GM12878 (cell line): ENCODE measurements around the gene GDPD2. TPM values are rescaled to one million over a fixed set of nuclear protein-coding genes. Genes with fewer than 3 reads are reported as not detected.
A peak's percentile ranks its signal among the peaks of the same experiment; 100 is the strongest.

ENCODE experiments used
- ATAC-seq: fragments of 200-7000 bp; cut with Tn5 transposase; 3 replicates; pipeline ENCODE4 v1.9.1; 2020; ENCODE audit warnings: mild to moderate bottlenecking, moderate library complexity
- BruUV-seq: library from RNA; stranded (reverse); fragments of 400-500 nt; replicated peaks from 2 replicates; lab custom pipeline; 2021; lab: Mats Ljungman, UMichigan
- CTCF ChIA-PET: fragments of 300-600 bp; sonication (Branson Sonifier 250); formaldehyde crosslinking; extraction: SDS; loops from one replicate; lab custom pipeline; 2021; ENCODE audit warnings: inconsistent platforms; lab: Yijun Ruan, JAX
- POLR2A ChIA-PET: fragments of 350-600 bp; formaldehyde crosslinking; extraction: SDS; loops from one replicate; lab custom pipeline; 2021; ENCODE audit warnings: inconsistent platforms; lab: Charles Lee
- RAD21 ChIA-PET: fragments of 300-600 bp; sonication (Branson Sonifier 250); formaldehyde crosslinking; loops from one replicate; lab custom pipeline; 2023; ENCODE audit warnings: antibody characterized with exemption; ENCODE audit not compliant: unreplicated experiment; lab: Charles Lee
- SMC1A ChIA-PET: fragments of 300-600 bp; sonication (Branson Sonifier 250); formaldehyde crosslinking; loops from one replicate; lab custom pipeline; 2023; ENCODE audit not compliant: unreplicated experiment, uncharacterized antibody; lab: Charles Lee
- DNase-seq: peaks from one replicate; pipeline ENCODE4 v3.0.0-alpha.2; 2011; ENCODE audit warnings: low read depth, low spot score
- FAIRE-seq: peaks from 3 replicates; lab custom pipeline; 2011; peaks lifted over from hg19 to GRCh38; lab: Jason Lieb, UNC
- H2AFZ ChIP-seq: 2 replicates; pipeline ENCODE4 v1.6.0; 2011; ENCODE audit warnings: low read depth, low read length, control low read depth; ENCODE audit not compliant: control insufficient read depth
- H3K27ac ChIP-seq: 2 replicates; pipeline ENCODE4 v1.5.1; 2011; ENCODE audit warnings: control low read depth; ENCODE audit not compliant: control insufficient read depth, insufficient read depth
- H3K27me3 ChIP-seq, 2 experiments: replicated peaks in 1 of 2; 2 replicates each; pipeline versions ENCODE4 v1.6.0 to v1.6.1; 2011; ENCODE audit warnings: low read length in 1 of 2; ENCODE audit not compliant: control insufficient read depth in 2 of 2, insufficient read depth in 2 of 2
- H3K36me3 ChIP-seq, 2 experiments: 2 replicates each; pipeline ENCODE4 v1.5.1; 2011; ENCODE audit warnings: low read length in 1 of 2; ENCODE audit not compliant: control insufficient read depth in 2 of 2, insufficient read depth in 2 of 2
- H3K4me1 ChIP-seq: 2 replicates; pipeline ENCODE4 v1.6.1; 2011; ENCODE audit warnings: mild to moderate bottlenecking, low read length, moderate library complexity, mixed read lengths; ENCODE audit not compliant: control insufficient read depth, insufficient read depth
- H3K4me2 ChIP-seq: 2 replicates; pipeline ENCODE4 v1.6.0; 2011; ENCODE audit warnings: control low read depth; ENCODE audit not compliant: control insufficient read depth, insufficient read depth
- H3K4me3 ChIP-seq: fragments of 200-600 bp; sonication (generic); 2 replicates; pipeline ENCODE4 v1.5.1; 2016
- H3K79me2 ChIP-seq: 2 replicates; pipeline ENCODE4 v1.6.0; 2011; ENCODE audit warnings: low read length; ENCODE audit not compliant: control insufficient read depth, insufficient read depth
- H3K9ac ChIP-seq: 2 replicates; pipeline ENCODE4 v1.8.0; 2011; ENCODE audit warnings: low read length, control low read depth, mixed read lengths; ENCODE audit not compliant: control insufficient read depth, insufficient read depth
- H3K9me3 ChIP-seq: replicated peaks from 3 replicates; pipeline ENCODE4 v1.5.1; 2011; ENCODE audit warnings: mild to moderate bottlenecking, low read length; ENCODE audit not compliant: control insufficient read depth, insufficient read depth
- H4K20me1 ChIP-seq: 2 replicates; pipeline ENCODE4 v1.6.0; 2011; ENCODE audit not compliant: control insufficient read depth, insufficient read depth
- ATF2 ChIP-seq: IDR thresholded peaks from 2 replicates; pipeline ENCODE4 v1.6.1; 2012; ENCODE audit warnings: low read length, inconsistent platforms
- EED ChIP-seq: sonication (generic); IDR thresholded peaks from 2 replicates; pipeline ENCODE4 v1.6.1; 2016; ENCODE audit warnings: antibody characterized with exemption, low read depth
- IKZF2 ChIP-seq, 2 experiments: fragments of 450-650 bp; IDR thresholded peaks; 2 replicates each; pipeline ENCODE4 v1.6.1; 2017; ENCODE audit warnings: mild to moderate bottlenecking in 2 of 2, moderate library complexity in 2 of 2
- IRF4 ChIP-seq: IDR thresholded peaks from 2 replicates; pipeline ENCODE4 v1.6.1; 2011; ENCODE audit warnings: low read depth, low read length
- JUNB ChIP-seq: IDR thresholded peaks from 2 replicates; pipeline ENCODE4 v1.6.1; 2016; ENCODE audit warnings: antibody characterized with exemption, mild to moderate bottlenecking
- POU2F2 ChIP-seq: IDR thresholded peaks from 3 replicates; pipeline ENCODE4 v1.6.1; 2011; ENCODE audit warnings: low read depth, mild to moderate bottlenecking, low read length, borderline replicate concordance
- RUNX3 ChIP-seq: IDR thresholded peaks from 2 replicates; pipeline ENCODE4 v1.6.1; 2012; ENCODE audit warnings: low read length, inconsistent platforms
- WGBS: methylation state at CpG from one replicate; pipeline ENCODE4 v1.1.6; 2016; ENCODE audit warnings: low lambda C conversion rate; ENCODE audit not compliant: insufficient replicate concordance, insufficient coverage; ENCODE audit errors: missing lambda C conversion rate; 5-methylcytosine and 5-hydroxymethylcytosine counted together
- in situ Hi-C: fragments of 300-500 bp; cut with MboI; formaldehyde crosslinking; loops from 9 replicates; pipeline ENCODE4 v1.14.3; 2018; ENCODE audit warnings: mixed read lengths
- intact Hi-C: fragments of 100-400 bp; cut with micrococcal nuclease; formaldehyde crosslinking; loops from one replicate; pipeline ENCODE4 v1.14.2; 2022; ENCODE audit not compliant: unreplicated experiment
- polyA plus RNA-seq, 11 experiments: library from polyadenylated mRNA; depleted of rRNA in 4 of 11; unstranded in 6 of 11; stranded (reverse) in 5 of 11; fragments of >200 nt; fragmentation: Nextera tagmentation in 4 of 11; fragmentation: Illumina TruSeq in 1 of 11; extraction: Ambion mirVana in 4 of 11; extraction: Trizol in 1 of 11; gene quantifications; 1 replicate in 1 of 11; 2 replicates in 10 of 11; pipeline versions ENCODE4 v1.2.1 to v1.2.3, GENCODE V29; 2011 to 2016; ENCODE audit warnings: inconsistent platforms in 2 of 11, missing spikeins in 2 of 11, low read depth in 1 of 11
- total RNA-seq, 4 experiments: library from RNA; depleted of rRNA in 3 of 4; stranded (reverse); fragments of >200 nt in 3 of 4; fragmentation: Illumina TruSeq in 1 of 4; extraction: Trizol in 1 of 4; gene quantifications; 2 replicates each; pipeline versions ENCODE4 v1.2.1 to v1.2.3, GENCODE V29; 2013 to 2021
- TF ChIP-seq, protein P1 (sequence below): IDR thresholded peaks from 2 replicates; pipeline ENCODE4 v1.6.1; 2012; ENCODE audit warnings: low read depth, low read length, improper control_type of control experiment

GDPD2 gene
- total and polyA plus RNA-seq, 10 of the 15 experiments (the other 5 are each of a cell fraction or from before 2014, with no cell fraction given), result 0.04 to 0.11 (median 0.09) TPM; not detected in 7

DNA sequence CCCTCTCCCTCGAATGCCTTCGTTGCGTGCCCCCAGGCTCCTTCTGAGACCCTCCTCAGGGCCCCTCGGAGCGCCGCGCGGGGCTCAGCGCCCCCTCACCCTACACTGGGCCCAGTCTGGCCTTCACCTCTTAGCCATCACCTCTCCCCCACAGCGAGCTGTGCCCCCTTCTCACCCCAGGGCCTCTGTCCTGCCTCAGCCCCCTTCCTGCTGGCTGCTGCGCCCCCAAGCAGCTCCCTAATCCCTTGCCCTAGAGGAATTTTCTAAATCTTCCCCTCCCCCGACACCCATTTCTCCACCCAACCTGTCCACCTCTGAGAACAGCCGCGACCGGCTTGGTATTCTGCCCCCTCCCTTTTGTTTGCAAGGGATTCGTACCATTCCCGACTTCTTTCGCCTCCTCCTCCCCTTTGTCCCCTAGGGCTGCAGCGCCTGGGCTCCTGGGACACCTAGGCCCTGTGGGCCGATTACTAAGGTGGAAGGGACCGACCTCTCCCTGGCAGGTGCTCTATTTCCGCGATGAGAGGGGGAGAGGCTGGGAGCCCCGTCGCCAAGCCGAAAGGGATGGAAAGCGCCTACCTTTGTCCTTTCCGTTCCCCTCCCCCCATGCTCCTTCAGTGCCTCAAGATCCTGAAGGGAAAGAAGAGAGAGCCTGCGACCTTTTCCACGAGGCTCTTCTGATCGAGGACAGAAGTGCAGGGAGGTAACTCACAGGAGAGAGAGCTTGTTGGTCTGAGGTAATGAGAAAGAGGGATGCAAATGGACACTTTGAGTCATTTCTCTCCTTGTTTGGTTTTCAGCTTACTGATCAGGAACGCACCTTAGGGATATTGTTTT lies 32.5 kb downstream of the GDPD2 start:
- peak; percentile 56; the same call in 1 of the 2 replicates for TF ChIP-seq JUNB
- no peak for TF ChIP-seq POU2F2
- TF ChIP-seq EED, result peak; percentile 56
- peak in 1 of 2 experiments; percentile 19; a peak in 1 of 4 replicates for TF ChIP-seq IKZF2 (IDR thresholded peaks at IDR 0.05)
- peak; percentile 72 for TF ChIP-seq RUNX3
- TF ChIP-seq, protein P1, sequence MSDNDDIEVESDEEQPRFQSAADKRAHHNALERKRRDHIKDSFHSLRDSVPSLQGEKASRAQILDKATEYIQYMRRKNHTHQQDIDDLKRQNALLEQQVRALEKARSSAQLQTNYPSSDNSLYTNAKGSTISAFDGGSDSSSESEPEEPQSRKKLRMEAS, result no peak
- TF ChIP-seq IRF4, result peak; percentile 49; the same call in 1 of the 2 replicates
- 0 out of 2 replicates have a peak, but pooled peaks have one; percentile 18 for TF ChIP-seq ATF2
- H3K4me1 ChIP-seq, result peaks cover 12% of the 10 kb centered on the region
- H3K79me2 ChIP-seq, result no peaks in the 10 kb centered on the region
- H3K4me2 ChIP-seq, result peak overlapping the region; percentile 10
- peak overlapping the region; percentile 55 for H3K9ac ChIP-seq
- in situ Hi-C loops, result loop anchor here (10.0 kb wide), 1 partner anchor 209 kb away; no protein-coding TSS in a partner anchor
- BruUV-seq, result no TSS peak
- intact Hi-C loops, result loop anchor here (2.0 kb wide), 2 partner anchors 15 to 99 kb away; no protein-coding TSS in a partner anchor
- FAIRE-seq, result no peak
- H2AFZ ChIP-seq, result peak overlapping the region; percentile 34
- 0 out of 2 replicates have a peak overlapping the region, but pooled peaks have one; percentile 25 for H3K27ac ChIP-seq
- DNase-seq, result no peak
- H3K27me3 ChIP-seq, result no peaks in the 10 kb centered on the region
- 27% methylated on average over 32 of the region's 32 CpGs for WGBS
- ChIA-PET SMC1A (interaction anchor here (0.9 to 1.4 kb wide), 4 partner anchors 20 to 99 kb away, joined by 3 to 5 read pairs (median 4); no protein-coding TSS in a partner anchor), RAD21 (interaction anchor here (0.6 to 1.3 kb wide), 3 partner anchors 15 to 115 kb away, joined by 3 read pairs; no protein-coding TSS in a partner anchor), CTCF (interaction anchor here (0.9 to 2.2 kb wide), 7 partner anchors 9 to 210 kb away, joined by 3 to 10 read pairs (median 3); no protein-coding TSS in a partner anchor), POLR2A (interaction anchor here (0.7 to 1.2 kb wide), 3 partner anchors 19 to 1140 kb away, joined by 4 to 5 read pairs (median 4); no protein-coding TSS in a partner anchor)
- peak overlapping the region; percentile 61 for H3K4me3 ChIP-seq
- no peaks in the 10 kb centered on the region for H3K9me3 ChIP-seq
- H3K36me3 ChIP-seq, result no peaks in the 10 kb centered on the region
- peak; percentile 23 for ATAC-seq
- no peaks in the 10 kb centered on the region for H4K20me1 ChIP-seq
